Calu3 (cell line): ENCODE data around the gene RASA1. TPM values are rescaled to one million over a fixed set of nuclear protein-coding genes. Genes with fewer than 3 reads are reported as not detected.

Experiments used
- BruUV-seq: library from RNA; stranded (reverse); fragments of 400-500 nt; replicated peaks from 2 replicates; lab custom pipeline; 2021; lab: Mats Ljungman, UMichigan
- CTCF ChIA-PET: fragments of 300-600 bp; sonication (Branson Sonifier 250); formaldehyde crosslinking; loops from one replicate; lab custom pipeline; 2022; ENCODE audit warnings: antibody characterized with exemption; lab: Charles Lee
- DNase-seq: peaks from one replicate; pipeline ENCODE4 v3.0.0; 2022
- H3K27ac Mint-ChIP-seq: one replicate; pipeline ENCODE4 v1.8.0; 2022; ENCODE audit warnings: mixed read lengths; ENCODE audit not compliant: unreplicated experiment
- H3K27me3 Mint-ChIP-seq: one replicate; pipeline ENCODE4 v1.8.0; 2022; ENCODE audit warnings: mixed read lengths; ENCODE audit not compliant: unreplicated experiment
- H3K36me3 Mint-ChIP-seq: one replicate; pipeline ENCODE4 v1.8.0; 2022; ENCODE audit warnings: mild to moderate bottlenecking, moderate library complexity, mixed read lengths; ENCODE audit not compliant: insufficient read depth, unreplicated experiment
- H3K4me1 Mint-ChIP-seq: one replicate; pipeline ENCODE4 v1.8.0; 2022; ENCODE audit warnings: mild to moderate bottlenecking, low read depth, mixed read lengths; ENCODE audit not compliant: unreplicated experiment
- H3K4me3 Mint-ChIP-seq: one replicate; pipeline ENCODE4 v1.8.0; 2022; ENCODE audit warnings: mild to moderate bottlenecking, low read depth, moderate library complexity, mixed read lengths; ENCODE audit not compliant: unreplicated experiment
- H3K9me3 Mint-ChIP-seq: one replicate; pipeline ENCODE4 v1.8.0; 2022; ENCODE audit warnings: low read depth, mixed read lengths; ENCODE audit not compliant: unreplicated experiment
- intact Hi-C: fragments of 100-400 bp; cut with micrococcal nuclease; formaldehyde crosslinking; loops from one replicate; pipeline ENCODE4 v1.10.0; 2022; ENCODE audit not compliant: unreplicated experiment
- total RNA-seq: library from RNA; stranded (reverse); gene quantifications from 2 replicates; pipeline ENCODE4 v1.2.3, GENCODE V29; 2022
- TF ChIP-seq, protein P1 (sequence below): fragments of 200-600 bp; IDR thresholded peaks from one replicate; pipeline ENCODE4 v1.8.0; 2022; ENCODE audit warnings: antibody characterized with exemption; ENCODE audit not compliant: unreplicated experiment

Gene RASA1
- total RNA-seq, 1 experiment from 2014 or later = 193 TPM

DNA sequence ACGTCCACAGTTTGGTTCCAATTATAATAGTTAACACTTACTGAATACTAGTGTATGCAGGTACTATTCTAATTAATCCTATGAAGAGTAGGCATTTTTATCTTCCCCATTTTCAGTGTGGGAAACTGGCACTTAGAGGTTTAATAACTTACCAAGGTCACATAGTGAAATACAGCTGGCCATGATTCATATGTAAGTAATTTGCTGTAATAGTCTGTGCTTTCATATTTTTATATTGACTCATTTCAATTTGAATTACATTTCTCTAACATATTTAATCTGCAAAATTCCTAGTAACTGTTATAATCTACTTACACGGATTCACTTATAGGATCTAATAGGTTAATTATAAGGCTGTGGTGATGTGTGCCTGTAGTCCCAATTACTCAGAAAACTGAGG lies 125.6 kb downstream of the RASA1 start:
- Mint-ChIP-seq H3K27ac (peak overlapping the region; percentile 79), H3K4me1 (peaks cover 60% of the 10 kb centered on the region), H3K27me3 (no peaks in the 10 kb centered on the region), H3K36me3 (peaks cover 97% of the 10 kb centered on the region), H3K9me3 (no peaks in the 10 kb centered on the region), H3K4me3 (peak overlapping the region; percentile 5)
- intact Hi-C loops = loop anchor here (2.0 kb wide), 1 partner anchor 273 kb away; no protein-coding TSS in a partner anchor
- TF ChIP-seq, protein P1, sequence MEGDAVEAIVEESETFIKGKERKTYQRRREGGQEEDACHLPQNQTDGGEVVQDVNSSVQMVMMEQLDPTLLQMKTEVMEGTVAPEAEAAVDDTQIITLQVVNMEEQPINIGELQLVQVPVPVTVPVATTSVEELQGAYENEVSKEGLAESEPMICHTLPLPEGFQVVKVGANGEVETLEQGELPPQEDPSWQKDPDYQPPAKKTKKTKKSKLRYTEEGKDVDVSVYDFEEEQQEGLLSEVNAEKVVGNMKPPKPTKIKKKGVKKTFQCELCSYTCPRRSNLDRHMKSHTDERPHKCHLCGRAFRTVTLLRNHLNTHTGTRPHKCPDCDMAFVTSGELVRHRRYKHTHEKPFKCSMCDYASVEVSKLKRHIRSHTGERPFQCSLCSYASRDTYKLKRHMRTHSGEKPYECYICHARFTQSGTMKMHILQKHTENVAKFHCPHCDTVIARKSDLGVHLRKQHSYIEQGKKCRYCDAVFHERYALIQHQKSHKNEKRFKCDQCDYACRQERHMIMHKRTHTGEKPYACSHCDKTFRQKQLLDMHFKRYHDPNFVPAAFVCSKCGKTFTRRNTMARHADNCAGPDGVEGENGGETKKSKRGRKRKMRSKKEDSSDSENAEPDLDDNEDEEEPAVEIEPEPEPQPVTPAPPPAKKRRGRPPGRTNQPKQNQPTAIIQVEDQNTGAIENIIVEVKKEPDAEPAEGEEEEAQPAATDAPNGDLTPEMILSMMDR = no peak
- BruUV-seq = no TSS peak
- CTCF ChIA-PET = interaction anchor here (0.7 kb wide), 1 partner anchor 313 kb away, joined by 3 read pairs; no protein-coding TSS in a partner anchor
- DNase-seq = no peak

DNA sequence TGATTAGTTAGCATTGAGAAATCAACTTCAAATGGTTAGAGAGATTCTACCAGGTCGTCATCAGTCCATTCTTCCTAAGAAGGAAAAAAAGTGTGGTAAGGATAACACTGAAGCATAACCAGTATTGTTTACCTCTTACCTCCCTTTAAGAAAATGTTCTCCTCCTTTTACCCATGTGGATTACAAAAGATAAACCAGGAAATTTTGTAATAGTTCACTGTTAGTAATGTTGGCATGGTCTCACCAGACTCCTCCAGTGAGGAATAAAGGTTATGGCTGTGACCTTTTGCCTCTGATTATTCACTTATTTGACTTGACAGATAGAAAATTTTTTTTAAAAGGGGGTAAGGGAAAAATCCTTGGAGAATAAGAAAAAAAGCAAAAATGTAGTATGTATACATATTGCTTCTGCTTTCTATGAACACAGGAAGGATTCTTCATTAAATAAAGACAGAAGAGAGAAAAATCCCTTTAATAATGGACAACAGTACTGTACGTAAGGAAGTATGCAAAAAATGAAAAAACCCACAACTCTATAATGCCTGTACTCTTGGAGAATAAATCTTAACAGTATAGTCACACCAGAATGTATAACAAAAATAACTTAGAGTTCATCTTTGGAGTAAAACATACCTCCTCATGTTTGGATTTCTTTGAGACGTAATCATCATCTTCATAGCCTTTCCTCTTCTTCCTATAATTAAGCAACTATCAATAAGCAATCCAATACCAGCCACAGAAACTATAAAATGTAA lies 126.9 kb downstream of the RASA1 start:
- Mint-ChIP-seq H3K4me1 (peaks cover 68% of the 10 kb centered on the region), H3K4me3 (no peak overlapping the region), H3K27me3 (no peaks in the 10 kb centered on the region), H3K27ac (peak overlapping the region; percentile 90), H3K36me3 (peaks cover 98% of the 10 kb centered on the region), H3K9me3 (no peaks in the 10 kb centered on the region)
- no TSS peak for BruUV-seq
- DNase-seq = no peak
- TF ChIP-seq, protein P1 = no peak
- intact Hi-C loops = no loop called here
- CTCF ChIA-PET = no interaction called here

DNA sequence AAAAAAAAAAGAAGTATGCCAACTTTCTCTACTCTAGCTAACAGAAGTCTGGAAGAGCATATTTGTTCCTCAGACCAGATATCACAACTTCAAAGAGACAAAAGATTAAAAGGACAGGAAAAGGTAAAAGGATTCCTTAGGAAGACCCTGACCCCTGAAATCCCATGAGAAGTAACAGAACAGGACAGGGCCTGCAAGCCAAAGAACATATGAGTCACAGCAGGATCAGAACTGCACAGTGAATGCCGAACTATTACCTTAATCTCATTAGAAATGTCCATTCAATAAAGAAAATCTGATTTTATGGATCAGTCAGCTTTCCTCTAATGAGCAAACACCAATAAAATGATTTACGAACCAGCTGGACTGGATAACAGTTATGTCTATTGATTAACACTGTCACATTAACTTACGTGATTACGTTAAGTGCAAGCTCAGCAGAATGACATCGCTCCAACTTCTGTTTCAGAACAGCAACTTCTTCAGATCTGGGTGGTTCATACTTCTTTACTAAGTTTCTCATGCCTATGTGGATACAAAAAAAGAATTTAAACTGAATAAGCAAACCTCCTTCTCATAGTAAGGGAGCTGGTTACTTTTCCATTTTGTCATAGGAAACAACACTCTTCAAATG lies 131.4 kb downstream of the RASA1 start:
- no peak for DNase-seq
- BruUV-seq = no TSS peak
- no peaks in the 10 kb centered on the region for H3K9me3 Mint-ChIP-seq
- H3K36me3 Mint-ChIP-seq = peaks cover 86% of the 10 kb centered on the region
- CTCF ChIA-PET = no interaction called here
- TF ChIP-seq, protein P1 = no peak
- H3K4me1 Mint-ChIP-seq = peaks cover 25% of the 10 kb centered on the region
- no peaks in the 10 kb centered on the region for H3K27me3 Mint-ChIP-seq
- no peak overlapping the region for H3K4me3 Mint-ChIP-seq
- peak overlapping the region; percentile 75 for H3K27ac Mint-ChIP-seq
- intact Hi-C loops = no loop called here

DNA sequence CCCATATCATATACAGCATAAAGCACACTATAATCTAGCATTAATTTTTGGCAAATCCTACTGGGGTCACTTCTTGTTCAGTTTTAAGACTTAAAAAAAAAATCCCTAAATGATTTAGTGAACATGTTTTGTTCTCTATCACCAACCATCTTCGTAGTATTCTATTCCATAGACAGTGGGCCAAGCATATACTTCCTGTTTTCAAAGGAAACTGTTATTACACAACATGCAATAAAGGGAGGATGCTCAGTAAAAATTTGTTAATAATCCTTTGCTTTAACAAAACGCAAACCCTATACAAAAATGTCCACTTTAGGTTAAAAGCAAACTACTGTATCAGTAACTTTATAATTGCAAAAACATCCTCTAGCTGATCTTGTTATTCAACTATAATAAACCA lies 132.0 kb downstream of the RASA1 start:
- Mint-ChIP-seq H3K36me3 (peaks cover 80% of the 10 kb centered on the region), H3K4me3 (no peak overlapping the region), H3K27me3 (no peaks in the 10 kb centered on the region), H3K9me3 (no peaks in the 10 kb centered on the region), H3K4me1 (peaks cover 19% of the 10 kb centered on the region), H3K27ac (no peak overlapping the region)
- TF ChIP-seq, protein P1 = no peak
- CTCF ChIA-PET = interaction anchor here (0.5 to 1.2 kb wide), 7 partner anchors 13 to 1414 kb away, joined by 3 to 12 read pairs (median 5); partner anchors contain the start of gene CCNH
- BruUV-seq = no TSS peak
- DNase-seq = no peak
- intact Hi-C loops = loop anchor here (2.0 to 5.0 kb wide), 4 partner anchors 329 to 517 kb away; no protein-coding TSS in a partner anchor
